GM12892 (cell line): ENCODE measurements around the gene CACNB4.

Experiments used
- POLR2A ChIP-seq: IDR thresholded peaks from 2 replicates; pipeline ENCODE4 v1.6.1; 2011; ENCODE audit warnings: low read depth, low read length, control low read depth
- POLR2AphosphoS5 ChIP-seq: IDR thresholded peaks from 2 replicates; pipeline ENCODE4 v1.6.1; 2011; ENCODE audit warnings: low read depth, low read length, control low read depth
- TAF1 ChIP-seq: IDR thresholded peaks from 2 replicates; pipeline ENCODE4 v1.6.1; 2011; ENCODE audit warnings: low read depth, mild to moderate bottlenecking, control low read depth, low read length, borderline replicate concordance

DNA sequence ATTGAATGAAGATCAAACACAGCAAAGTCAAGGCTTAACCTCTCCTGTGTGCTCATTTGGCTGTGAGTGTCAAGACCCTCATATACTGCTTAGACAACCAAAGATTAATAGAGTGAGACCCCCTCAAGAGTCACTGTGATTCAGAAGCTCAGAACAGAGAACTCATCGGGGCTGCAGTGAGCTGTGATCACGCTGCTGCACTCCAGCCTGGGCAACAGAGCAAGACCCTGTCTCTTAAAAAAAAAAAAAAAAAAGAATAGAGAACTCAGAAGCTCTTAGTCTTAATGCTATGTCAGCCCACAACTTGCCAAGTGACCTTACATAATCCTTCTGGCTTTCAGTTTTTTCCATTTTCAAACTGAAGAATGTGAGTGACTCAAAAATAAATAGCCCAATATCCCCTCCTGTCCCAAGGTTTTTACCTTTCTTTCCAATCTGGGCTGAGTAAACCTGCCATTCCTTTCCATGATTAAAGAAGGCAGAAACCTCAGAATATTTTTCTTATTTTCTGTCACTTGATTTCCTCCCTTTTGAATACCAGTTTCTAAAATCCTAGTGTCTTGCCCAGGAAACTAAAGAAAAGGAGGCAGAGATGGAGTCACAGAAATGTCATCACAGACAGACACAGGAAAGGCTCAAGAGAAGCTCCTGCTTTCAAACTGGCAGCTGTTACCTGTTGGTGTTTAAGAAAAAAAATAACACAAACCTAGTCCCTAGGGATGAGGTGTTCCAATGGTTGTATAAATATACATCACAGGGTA lies 102.4 kb downstream of the CACNB4 start:
- TF ChIP-seq POLR2A (no peak), TAF1 (no peak), POLR2AphosphoS5 (no peak)
